Measurements from ENCODE around the gene GALNT12.

The GALNT12 gene

GRCh38 chr9:98805506-98806272 is 1.8 kb upstream of the GALNT12 start:
- no peak for DNase-seq (ENCODE audit: low spot score)

GRCh38 chr9:98806394-98807035 is 955 bp upstream of the GALNT12 start:
- DNase-seq (ENCODE audit: low spot score) = no peak

- no peak for DNase-seq (ENCODE audit: low spot score)
These were observed 335 bp downstream of the GALNT12 start for GRCh38 chr9:98807814-98808195.

- no peak for DNase-seq (ENCODE audit: low spot score)
These were observed 943 bp downstream of the GALNT12 start for GRCh38 chr9:98808411-98808815.

GRCh38 chr9:98808875-98809274 is 1.4 kb downstream of the GALNT12 start:
- no peak for DNase-seq (ENCODE audit: low spot score)

GRCh38 chr9:98809311-98810101 is 2.0 kb downstream of the GALNT12 start:
- no peak for DNase-seq (ENCODE audit: low spot score)

- DNase-seq (ENCODE audit: low spot score) = no peak
These were observed 2.8 kb downstream of the GALNT12 start for GRCh38 chr9:98810102-98810842.

- no peak for DNase-seq (ENCODE audit: low spot score)
These were observed 3.7 kb downstream of the GALNT12 start for GRCh38 chr9:98811051-98811650.

GRCh38 chr9:98815391-98815951 is 8.0 kb downstream of the GALNT12 start:
- DNase-seq (ENCODE audit: low spot score) = no peak

- DNase-seq (ENCODE audit: low spot score) = no peak
These were observed 11.3 kb downstream of the GALNT12 start for GRCh38 chr9:98818764-98819163.

GRCh38 chr9:98819231-98819630 is 11.8 kb downstream of the GALNT12 start:
- no peak for DNase-seq (ENCODE audit: low spot score)

GRCh38 chr9:98821831-98822230 is 14.4 kb downstream of the GALNT12 start:
- no peak for DNase-seq (ENCODE audit: low spot score)

- DNase-seq (ENCODE audit: low spot score) = no peak
These were observed 15.2 kb downstream of the GALNT12 start for GRCh38 chr9:98822661-98823060.

GRCh38 chr9:98823666-98824334 is 16.3 kb downstream of the GALNT12 start:
- no peak for DNase-seq (ENCODE audit: low spot score)

- no peak for DNase-seq (ENCODE audit: low spot score)
These were observed 17.9 kb downstream of the GALNT12 start for GRCh38 chr9:98825414-98825813.

- no peak for DNase-seq (ENCODE audit: low spot score)
These were observed 19.2 kb downstream of the GALNT12 start for GRCh38 chr9:98826716-98827115.

- DNase-seq (ENCODE audit: low spot score) = no peak
These were observed 22.3 kb downstream of the GALNT12 start for GRCh38 chr9:98829766-98830165.

- no peak for DNase-seq (ENCODE audit: low spot score)
These were observed 23.1 kb downstream of the GALNT12 start for GRCh38 chr9:98830554-98830953.

GRCh38 chr9:98831696-98832095 is 24.2 kb downstream of the GALNT12 start:
- DNase-seq (ENCODE audit: low spot score) = no peak

- no peak for DNase-seq (ENCODE audit: low spot score)
These were observed 25.3 kb downstream of the GALNT12 start for GRCh38 chr9:98832768-98833089.
